NCI-H2196 (cell line): ENCODE data around the gene SLC17A3.

Experiments used
- DNase-seq: peaks from one replicate; lab custom pipeline; 2025; ENCODE audit not compliant: unreplicated experiment; lab: John Stamatoyannopoulos, UW

Gene SLC17A3

DNA sequence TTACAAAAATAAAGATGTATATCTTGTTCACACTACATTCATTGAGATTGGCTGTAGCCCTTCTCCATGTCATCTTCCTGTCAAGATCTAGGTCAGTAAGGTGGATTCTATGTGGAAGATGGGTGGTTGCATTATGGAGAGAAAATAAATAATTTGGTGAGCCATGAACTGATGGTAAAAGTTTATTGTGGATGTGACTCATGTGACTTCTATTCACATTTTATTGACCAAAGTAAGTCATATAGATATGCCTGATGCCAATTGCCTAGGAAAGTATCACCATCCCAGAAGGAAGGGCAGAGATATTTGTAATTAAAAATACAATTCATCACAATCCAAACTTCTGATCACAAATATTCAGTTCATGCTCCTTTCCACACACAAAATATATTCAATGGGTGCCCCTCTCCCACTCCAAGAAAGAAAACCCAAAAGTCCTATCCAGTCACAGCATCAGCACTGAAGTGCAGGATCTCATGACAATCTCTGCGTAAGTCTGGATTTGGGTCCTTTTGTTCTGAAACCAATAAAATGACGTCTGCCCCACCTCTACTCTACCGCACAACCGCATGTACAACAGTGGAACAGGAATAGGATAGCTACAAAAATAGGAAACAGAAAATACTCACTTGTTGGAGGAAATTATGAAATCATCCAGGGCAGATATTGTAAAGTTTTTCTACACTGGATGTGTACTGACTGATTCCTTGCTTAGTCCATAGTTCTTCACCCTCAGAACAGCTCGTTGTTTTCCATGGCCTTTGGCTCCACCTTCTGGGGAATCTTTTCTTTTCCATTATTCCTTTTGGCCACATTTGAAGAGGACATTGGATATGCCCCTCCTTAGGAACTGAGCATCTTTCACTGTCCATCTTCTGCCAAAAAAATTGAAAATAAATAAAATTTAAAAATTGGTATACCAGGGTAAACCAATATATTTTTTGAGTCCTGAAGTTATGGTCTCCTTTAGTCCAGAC, 16.1 kb upstream of the SLC17A3 start:
- peak; percentile 64 for DNase-seq

DNA sequence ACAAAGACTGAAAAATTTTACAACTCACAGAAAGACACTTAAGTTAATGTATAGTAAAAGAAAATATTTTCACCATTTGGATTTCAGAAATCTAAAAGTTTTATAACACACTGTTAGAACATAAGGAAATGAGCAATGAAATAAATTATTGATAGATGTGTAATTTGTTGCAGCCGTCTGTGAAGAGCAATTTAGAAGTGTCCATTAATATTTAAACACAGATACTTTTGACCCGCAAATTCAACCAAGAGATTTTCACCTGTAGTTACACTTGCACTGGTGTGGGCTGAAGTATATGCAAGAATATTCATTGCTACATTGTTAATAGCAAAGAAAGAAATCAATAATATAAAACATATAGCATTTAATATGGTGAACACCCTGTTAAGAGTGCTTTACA, 14.6 kb upstream of the SLC17A3 start:
- DNase-seq, result no peak

DNA sequence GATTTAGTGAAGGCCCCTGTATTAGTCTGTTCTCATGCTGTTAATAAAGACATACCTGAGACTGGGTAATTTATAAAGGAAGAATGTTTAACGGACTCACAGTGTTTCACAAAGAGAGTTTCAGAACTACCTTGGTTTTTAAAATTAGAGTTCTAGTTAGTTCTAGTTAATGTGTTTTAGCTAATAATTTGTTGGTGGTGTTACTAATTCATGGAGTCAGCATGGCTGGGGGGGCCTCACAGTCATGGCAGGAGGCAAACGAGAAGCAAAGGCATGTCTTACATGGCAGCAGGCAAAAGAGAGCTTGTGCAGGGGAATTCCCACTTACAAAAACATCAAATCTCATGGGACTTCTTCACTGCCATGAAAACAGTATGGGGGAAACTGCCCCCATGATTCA, 12.0 kb upstream of the SLC17A3 start:
- no peak for DNase-seq

DNA sequence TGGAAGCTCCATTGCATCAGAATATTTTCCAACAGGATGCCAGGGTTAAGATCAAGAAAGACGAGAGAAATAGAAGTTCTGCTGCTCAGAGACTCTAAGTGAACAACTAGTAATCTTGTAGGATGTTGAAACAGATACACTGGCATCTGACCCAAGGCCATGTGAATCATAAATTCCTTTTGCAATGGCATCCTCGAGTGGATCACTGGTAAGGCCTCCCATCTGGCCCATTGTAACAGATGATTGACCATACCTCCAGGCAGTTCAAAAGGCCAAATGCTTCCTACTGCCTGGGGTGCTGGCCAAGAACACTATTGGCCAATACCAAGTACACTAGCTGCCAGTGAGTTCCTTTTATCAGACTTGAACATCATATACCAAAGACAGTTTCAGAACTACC, 9.9 kb upstream of the SLC17A3 start:
- DNase-seq, result no peak

DNA sequence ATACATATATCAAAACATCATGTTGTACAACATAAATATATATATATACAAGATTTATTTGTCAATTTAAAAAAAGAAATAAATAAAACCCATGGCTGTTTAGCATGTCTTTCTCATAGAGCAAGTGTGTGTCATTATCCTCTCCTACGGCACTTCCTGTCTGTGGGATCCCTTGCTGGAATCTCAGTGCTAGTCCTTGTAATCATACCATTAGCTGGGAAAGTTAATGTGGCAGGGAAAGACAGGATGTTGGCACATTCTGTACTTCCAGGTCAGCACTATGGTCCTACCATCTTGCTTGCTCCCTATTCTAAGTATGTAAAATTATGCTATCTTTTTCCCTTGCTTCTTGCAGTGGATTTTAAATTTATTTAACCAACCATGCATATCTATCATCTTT, 9.5 kb upstream of the SLC17A3 start:
- no peak for DNase-seq

DNA sequence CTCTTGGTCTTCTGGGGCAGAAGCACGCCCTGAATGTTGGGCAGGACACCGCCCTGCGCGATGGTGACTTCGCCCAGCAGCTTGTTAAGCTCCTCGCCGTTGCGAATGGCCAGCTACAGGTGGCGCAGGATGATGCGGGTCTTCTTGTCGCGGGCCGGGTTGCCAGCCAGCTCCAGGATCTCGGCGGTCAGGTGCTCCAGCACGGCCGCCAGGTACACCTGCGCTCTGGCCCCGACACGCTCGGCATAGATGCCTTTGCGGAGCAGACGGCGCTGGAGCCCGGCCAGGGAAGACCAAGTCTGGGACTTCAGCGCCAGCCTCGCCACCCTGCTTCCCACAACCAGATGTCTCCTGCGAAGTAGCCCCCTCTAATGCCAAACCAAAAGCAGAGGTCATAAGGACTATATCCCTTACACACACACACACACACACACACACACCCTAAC, 8.0 kb upstream of the SLC17A3 start:
- no peak for DNase-seq

DNA sequence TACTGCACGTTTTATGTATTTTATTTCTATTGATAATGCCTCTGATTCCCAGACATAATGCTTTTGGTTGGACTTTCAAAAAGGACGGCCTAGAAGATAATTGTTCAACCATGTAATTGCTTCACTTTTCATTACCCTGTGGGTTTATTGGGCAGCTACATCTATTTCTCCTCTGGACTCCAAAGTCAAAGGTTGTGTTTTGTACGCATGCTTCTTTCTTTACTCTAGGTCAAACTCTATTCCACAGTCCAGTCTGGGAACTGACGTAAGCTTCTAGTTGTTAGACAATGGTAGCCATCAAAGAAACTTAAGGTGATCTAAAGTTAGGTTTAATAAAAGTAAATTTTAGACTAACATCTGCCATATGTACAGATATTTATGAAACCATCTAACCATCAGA, 6.6 kb upstream of the SLC17A3 start:
- DNase-seq, result no peak

DNA sequence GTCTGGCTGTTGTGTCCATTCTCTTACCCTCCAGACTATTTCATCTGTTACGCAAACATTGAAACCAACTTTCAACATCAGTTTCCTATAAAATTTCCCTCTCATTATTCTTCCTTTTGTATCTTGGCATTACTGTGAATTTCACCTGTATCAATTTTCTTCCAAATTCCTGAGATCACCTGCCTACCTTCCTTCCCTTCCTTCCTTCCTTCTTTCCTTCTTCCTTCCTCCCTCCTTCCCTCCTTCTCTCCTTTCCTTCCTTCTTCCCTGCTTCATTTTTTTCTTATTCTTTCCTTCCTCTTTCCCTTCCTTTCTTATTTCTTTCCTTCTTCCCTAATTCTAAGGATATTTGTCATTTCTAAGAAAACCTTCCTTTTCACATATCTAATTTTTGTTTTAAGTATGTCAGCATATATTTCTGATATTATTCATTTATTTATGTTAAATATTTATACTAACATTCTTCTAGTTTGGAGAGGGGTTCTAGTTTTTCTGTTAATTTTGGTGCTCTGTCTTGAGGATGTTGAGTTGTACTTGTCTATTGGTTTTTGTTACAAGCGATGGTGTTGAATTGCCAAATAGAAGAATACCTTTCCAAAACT, 4.8 kb upstream of the SLC17A3 start:
- DNase-seq, result no peak

DNA sequence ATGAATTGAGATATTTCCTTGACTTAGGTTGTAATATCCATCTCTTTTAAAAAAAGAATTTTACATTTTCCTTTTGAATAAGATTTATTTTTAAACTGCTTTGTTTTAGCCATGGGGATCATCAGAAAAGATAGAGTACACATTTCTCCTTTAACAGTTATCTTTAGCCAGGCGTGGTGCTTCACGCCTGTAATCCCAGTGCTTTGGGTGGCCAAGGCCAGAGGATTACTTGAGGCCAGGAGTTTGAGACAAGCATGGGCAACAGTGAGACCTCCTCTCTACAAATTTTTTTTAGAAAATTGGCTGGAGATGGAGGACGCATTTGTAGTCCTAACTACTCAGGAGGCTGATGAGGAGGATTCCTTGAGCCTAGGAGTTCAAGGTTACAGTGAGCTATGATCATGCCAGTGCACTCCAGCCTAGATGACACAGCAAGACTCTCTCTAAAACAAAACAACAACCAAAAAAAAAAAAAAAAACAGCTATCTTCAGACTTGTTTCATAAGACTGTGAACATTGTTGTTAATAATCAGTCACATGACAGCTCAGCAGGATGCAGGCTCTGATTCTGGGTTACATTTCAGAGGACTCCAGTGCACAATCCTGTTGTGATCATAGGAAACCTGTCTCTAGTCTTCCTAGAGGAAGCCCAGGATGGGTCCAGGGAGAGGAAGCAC, 2.0 kb upstream of the SLC17A3 start:
- no peak for DNase-seq

DNA sequence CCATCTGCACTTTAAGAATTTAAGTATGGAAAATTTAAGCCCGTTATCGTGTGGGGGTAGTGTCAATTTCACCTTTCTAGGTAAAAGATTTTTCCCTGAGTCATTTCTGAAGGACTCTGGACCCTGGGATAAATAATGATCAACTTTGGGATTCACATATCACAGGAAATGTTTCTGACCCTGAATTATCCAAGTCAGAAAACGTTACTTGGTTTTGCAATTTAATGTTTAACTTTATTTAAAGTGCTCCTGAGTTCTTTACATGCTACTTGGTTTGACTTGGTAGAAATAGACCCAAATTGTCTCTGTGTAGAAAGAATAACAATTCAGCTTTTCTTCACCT, 1.5 kb upstream of the SLC17A3 start:
- DNase-seq, result no peak

DNA sequence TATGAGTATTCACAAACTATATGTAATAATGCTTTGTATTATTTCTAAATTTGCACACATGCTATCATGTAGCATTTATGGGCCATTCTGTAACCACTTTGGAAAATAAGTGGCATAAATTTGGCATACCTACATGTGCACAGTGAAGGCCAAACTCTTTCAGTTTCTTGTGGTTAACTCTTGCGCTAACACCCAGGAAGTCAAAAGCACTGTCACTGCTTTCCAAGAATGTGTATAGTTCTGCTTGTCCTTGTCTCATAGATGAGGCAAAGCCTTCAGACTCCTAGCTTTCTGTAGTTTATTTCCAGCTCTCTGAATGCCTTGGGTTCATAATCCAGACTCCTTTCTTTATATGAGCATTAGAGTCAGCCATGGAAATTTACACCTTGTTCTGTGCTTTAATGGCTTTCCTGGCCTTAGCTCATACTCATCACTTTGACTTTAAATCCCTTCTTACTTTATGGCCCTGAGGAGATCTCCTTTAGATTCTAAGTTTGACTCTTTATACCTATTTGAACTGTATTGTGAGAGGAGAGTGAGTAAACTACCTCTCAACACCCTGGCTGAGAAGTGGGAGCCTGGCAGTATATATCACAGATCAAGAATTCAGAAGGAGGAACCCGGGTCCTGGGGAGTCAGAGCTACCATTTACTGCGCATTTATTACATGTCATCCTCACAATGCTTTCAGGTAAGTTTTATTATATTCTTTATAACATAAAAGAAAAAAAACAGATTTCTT, 949 bp upstream of the SLC17A3 start:
- no peak for DNase-seq

DNA sequence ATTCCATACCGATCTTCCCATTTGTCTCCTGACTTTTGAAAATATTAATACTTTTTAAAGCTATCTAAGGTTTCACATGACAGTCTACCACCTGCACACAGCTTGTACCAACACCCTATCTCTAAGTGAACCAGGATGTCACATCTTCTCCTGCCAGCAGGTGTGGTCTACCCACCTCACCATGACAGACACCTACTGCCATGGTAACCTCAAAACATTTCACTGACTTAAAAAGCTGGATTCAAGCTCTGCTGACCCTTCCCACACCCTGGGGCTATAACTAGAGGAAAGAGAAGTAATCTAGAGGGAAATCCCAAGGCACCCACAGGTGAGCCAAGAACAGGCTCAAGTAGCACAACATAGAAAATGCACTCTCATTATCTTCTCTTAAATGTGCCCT, 1.2 kb downstream of the SLC17A3 start:
- DNase-seq, result no peak

DNA sequence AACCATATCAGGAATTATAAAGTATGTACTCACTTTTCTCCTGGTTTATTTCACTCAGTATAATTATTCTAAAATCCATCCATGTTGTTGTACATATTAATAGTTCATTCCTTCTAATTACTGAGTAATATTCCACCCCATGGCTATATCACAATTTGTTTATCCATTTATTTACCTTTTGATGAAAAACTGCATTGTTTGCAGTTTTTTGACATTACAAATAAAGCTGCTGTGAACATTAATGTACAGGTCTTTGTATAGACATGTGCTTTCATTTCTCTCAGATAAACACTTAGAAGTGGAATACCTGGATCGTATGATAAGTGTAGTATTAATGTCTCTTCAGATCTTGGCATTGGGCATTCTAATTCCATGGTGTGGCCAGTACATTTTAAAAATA, 4.2 kb downstream of the SLC17A3 start:
- DNase-seq, result no peak

DNA sequence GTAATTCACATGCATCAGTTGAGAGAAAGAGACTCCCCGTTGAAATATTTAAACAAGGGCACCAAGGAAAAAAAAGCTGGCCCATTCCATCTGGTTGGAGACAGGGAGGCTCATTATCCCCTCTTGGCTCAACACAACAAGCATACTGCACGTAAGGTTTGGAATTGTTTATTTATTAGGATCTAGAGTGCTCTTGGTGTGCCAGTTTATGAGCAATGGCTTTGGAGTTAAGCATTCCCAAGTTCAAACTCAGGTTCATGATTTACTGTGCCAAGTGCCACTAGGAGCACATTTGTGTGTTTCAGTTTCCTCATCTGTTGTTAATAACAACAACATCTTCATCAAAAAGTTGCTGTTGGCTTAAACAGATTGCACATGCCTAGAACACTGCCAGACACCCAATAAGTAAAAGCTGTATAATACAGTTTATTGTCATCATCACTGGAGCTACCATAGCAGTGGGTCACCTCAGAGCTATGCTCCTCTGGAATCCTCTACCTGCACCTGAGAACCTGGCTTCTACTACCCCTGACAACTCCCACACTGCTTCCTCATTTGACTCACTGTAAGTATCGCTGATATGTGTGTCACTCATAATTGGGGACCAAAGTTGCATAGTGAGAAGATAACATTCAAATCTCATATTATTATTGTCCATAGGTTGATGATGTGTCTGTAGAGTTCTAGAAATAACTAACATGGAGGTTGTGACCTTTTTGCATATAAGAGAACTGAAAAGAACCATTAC, 5.4 kb downstream of the SLC17A3 start:
- no peak for DNase-seq

DNA sequence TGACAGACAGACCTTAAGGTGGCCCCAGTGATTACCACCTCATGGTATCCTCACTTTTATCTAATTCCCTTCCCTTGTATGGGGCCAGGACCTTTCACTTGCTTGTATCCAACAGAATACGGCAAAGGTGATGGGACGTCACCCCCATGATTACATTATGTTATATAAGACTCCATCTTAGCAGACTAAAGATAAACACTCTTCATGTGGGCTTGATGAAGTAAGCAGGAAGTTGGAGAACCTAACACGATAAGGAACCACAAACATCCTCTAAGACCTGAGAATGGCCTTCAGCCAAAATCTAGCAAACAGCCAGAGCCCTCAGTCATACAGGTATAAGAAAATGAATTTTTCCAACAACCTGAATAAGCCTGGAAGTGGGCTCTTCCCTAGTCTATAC, 8.0 kb downstream of the SLC17A3 start:
- DNase-seq, result no peak

DNA sequence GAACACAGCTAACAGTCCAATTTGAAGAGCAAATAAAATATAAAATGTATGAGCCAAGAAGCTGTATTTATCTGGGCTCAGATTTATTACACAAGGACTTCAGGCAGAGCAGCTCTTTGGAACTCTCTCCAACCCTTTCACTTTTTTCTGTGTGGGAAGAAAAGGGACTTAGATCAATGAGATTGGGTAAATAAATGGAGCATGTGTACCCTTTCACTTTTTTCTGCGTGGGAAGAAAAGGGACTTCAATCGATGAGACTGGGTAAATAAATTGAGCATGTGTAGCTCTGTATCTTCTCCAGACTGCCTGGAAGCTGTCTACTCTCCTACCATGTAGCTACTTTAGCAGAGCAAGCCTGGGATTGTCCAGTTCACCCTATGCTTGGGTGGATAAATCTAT, 10.7 kb downstream of the SLC17A3 start:
- DNase-seq, result no peak

DNA sequence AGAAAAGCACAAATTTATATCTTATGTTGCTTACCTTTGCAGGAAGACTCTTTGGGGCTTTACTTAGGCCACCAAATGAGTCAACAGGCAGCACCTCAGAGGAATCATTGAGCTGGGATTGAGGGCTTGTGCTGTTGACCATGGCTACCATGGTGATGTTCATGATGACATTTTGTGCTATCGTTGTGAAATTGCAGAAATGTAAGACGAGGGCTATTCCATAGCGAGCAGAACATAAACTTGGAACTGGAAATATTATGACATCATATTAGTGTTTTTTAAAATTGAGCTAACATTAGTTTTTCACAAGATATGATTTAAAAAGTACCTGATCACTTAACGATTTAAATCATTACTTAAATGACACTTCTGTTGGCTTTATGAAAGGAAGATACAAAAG, 11.8 kb downstream of the SLC17A3 start:
- DNase-seq, result no peak

DNA sequence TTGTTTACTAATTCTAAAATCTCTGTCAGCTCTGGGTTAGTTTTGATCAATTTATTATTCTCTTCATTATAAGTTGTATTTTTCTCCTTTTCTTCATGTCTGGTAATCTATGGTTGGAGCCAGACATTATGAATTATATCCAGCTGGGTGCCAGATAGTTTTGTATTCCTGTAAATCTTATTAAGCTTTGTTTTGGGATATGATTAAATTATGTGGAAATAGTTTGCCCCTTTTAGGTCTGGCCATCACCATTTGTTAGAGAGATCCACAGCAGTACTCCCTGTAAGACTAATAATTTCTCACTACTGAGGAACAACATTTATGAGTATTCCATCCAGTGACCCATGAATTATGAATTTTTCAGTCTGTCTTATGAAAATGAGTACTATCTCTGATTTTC, 21.3 kb downstream of the SLC17A3 start:
- DNase-seq, result no peak

DNA sequence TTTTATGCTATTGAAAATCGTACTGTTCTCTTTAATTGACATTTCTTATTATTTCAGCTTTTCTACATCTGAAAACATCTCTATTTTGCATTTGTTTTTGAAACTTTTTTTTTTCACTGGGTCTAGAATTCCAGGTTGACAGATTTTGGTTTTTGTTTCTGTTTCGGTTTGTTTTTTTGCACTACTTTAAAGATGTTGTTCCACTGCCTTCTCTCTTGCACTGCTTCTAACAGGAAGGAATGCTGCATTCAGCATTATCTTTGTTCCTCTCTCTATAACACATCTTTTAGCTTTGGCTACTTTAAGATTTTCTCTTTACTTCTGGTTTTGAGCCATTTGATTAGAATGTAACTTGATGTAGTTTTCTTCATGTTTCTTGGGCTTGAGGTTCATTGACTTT, 22.1 kb downstream of the SLC17A3 start:
- no peak for DNase-seq

DNA sequence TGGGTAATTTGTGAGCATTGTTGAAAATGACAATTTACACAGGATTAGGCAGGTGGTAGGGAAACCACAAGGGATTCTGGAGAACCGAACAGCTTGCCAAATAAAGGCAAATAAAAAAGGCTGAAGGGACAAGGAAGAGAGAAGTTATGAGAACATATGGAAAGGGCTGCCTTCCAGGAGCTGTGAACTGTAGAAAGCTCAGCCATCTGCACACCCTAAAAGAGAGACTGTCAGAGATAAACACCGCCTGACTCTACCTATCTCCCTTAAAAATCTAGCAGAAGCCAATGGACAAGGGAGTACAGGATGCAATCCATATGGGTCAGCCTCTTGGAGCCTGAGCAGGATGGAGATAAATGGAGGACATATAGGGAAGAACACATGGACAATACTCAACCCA, 29.5 kb downstream of the SLC17A3 start:
- no peak for DNase-seq

DNA sequence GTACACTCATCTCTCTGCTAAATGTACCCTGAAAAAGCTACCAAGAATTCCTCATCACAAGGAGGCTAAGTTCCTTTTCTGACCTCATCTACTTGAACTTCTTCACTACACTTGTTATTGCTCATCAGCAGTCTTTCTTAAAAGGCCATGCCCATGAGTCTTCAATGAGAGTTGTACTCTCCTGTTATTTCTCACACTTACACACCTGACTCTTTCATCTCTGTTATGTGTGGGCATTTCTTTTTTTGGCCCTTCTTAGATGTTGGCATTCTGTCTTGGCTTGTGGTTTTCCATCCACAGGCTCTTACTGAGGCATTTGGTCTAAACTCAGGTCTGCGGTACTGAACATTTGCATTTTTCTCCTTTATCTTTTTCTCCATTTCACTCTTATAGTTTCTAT, 31.5 kb downstream of the SLC17A3 start:
- no peak for DNase-seq
